ENCODE results near the gene ABCF2. TPM values are rescaled to one million over a fixed set of nuclear protein-coding genes. Genes with fewer than 3 reads are reported as not detected.
A peak's percentile ranks its signal among the peaks of the same experiment; 100 is the strongest.

Gene ABCF2
- total RNA-seq, 4 donors from 2014 or later: 30.5 to 43.1 (median 36.5) TPM

GRCh38 chr7:151175047-151175792 is 51.8 kb downstream of the ABCF2 start:
- no peak for ATAC-seq
- Histone ChIP-seq H3K4me3 (no peak overlapping the region), H3K36me3 (no peaks in the 10 kb centered on the region), H3K27me3 (peaks cover 65% of the 10 kb centered on the region), H3K27ac (no peak overlapping the region), H3K9me3 (peaks cover 0 to 3% (median 0%) of the 10 kb centered on the region in 3 donors), H3K4me1 (peaks cover 0 to 7% (median 0%) of the 10 kb centered on the region in 3 donors)
- WGBS, 2 donors (ENCODE audit: low coverage in 1 of 2): 66 to 79% methylated on average over 9 to 12 of the region's 16 CpGs
- no peak for TF ChIP-seq POLR2A (IDR thresholded peaks at IDR 0.05)
- no peak for TF ChIP-seq CTCF (IDR thresholded peaks at IDR 0.05)
- no peak for TF ChIP-seq EP300 (IDR thresholded peaks at IDR 0.05)
- TF ChIP-seq POLR2AphosphoS5 (IDR thresholded peaks at IDR 0.05): no peak

- peaks cover 0 to 3% (median 0%) of the 10 kb centered on the region in 3 donors for H3K9me3 ChIP-seq
- H3K27ac ChIP-seq: no peak overlapping the region
- H3K27me3 ChIP-seq: peaks cover 58% of the 10 kb centered on the region
- H3K36me3 ChIP-seq: no peaks in the 10 kb centered on the region
- H3K4me1 ChIP-seq: peaks cover 0 to 7% (median 0%) of the 10 kb centered on the region in 3 donors
- ATAC-seq: peak; percentile 44
- no peak overlapping the region for H3K4me3 ChIP-seq
- 50% methylated on average over 31 of the region's 77 CpGs; no CpG with 5 or more reads in 1 of the 2 donors for WGBS, 2 donors (ENCODE audit: low coverage in 1 of 2)
- TF ChIP-seq CTCF (IDR thresholded peaks at IDR 0.05) (no peak), EP300 (IDR thresholded peaks at IDR 0.05) (no peak), POLR2A (IDR thresholded peaks at IDR 0.05) (no peak)
Observed at GRCh38 chr7:151174246-151175046, 52.6 kb downstream of the ABCF2 start.

GRCh38 chr7:151173386-151174245 is 53.4 kb downstream of the ABCF2 start:
- no peak for ATAC-seq
- no peak overlapping the region for H3K27ac ChIP-seq
- H3K9me3 ChIP-seq: peaks cover 0 to 3% (median 0%) of the 10 kb centered on the region in 3 donors
- TF ChIP-seq POLR2A (IDR thresholded peaks at IDR 0.05) (no peak), POLR2AphosphoS5 (IDR thresholded peaks at IDR 0.05) (no peak), CTCF (IDR thresholded peaks at IDR 0.05) (no peak), EP300 (IDR thresholded peaks at IDR 0.05) (no peak)
- H3K27me3 ChIP-seq: peaks cover 67% of the 10 kb centered on the region
- no peaks in the 10 kb centered on the region for H3K36me3 ChIP-seq
- 80 to 93% methylated on average over 15 to 19 of the region's 43 CpGs for WGBS, 2 donors (ENCODE audit: low coverage in 1 of 2)
- H3K4me3 ChIP-seq: no peak overlapping the region
- peaks cover 0 to 7% (median 0%) of the 10 kb centered on the region in 3 donors for H3K4me1 ChIP-seq

- H3K36me3 ChIP-seq: no peaks in the 10 kb centered on the region
- WGBS, 2 donors (ENCODE audit: low coverage in 1 of 2): 11 to 23% methylated on average over 3 to 16 of the region's 42 CpGs
- H3K27ac ChIP-seq: no peak overlapping the region
- ATAC-seq: peak; percentile 80
- peaks cover 0 to 16% (median 7%) of the 10 kb centered on the region in 3 donors for H3K4me1 ChIP-seq
- TF ChIP-seq CTCF (IDR thresholded peaks at IDR 0.05) (peak in 3 of 4 experiments; percentile 99 to 100 (median 100)), POLR2AphosphoS5 (IDR thresholded peaks at IDR 0.05) (peak; percentile 54), EP300 (IDR thresholded peaks at IDR 0.05) (no peak), POLR2A (IDR thresholded peaks at IDR 0.05) (no peak)
- peaks cover 68% of the 10 kb centered on the region for H3K27me3 ChIP-seq
- no peak overlapping the region for H3K4me3 ChIP-seq
- peaks cover 0 to 3% (median 0%) of the 10 kb centered on the region in 3 donors for H3K9me3 ChIP-seq
Observed at GRCh38 chr7:151172273-151173141, 54.5 kb downstream of the ABCF2 start.

Data from gastroesophageal sphincter (tissue), 4 donors.